Heart right ventricle (tissue), 16 donors: ENCODE measurements around the gene ERGIC3. TPM values are rescaled to one million over a fixed set of nuclear protein-coding genes. Genes with fewer than 3 reads are reported as not detected.

Experiments used
- ATAC-seq, 8 donors: fragments of 200-7000 bp; cut with Tn5 transposase; one replicate each; pipeline ENCODE4 v1.9.1; 2020; ENCODE audit warnings: mild to moderate bottlenecking in 8 of 8, moderate library complexity in 8 of 8, moderate number of reproducible peaks in 1 of 8
- DNase-seq, 2 donors: peaks; one replicate each; pipeline ENCODE4 v3.0.0-alpha.2; 2020
- H3K27ac ChIP-seq, 10 donors: fragments of 200-600 bp; sonication (generic) in 2 of 10; one replicate each; pipeline versions ENCODE4 v1.5.0 to v1.8.0; 2020 to 2022; ENCODE audit warnings: mild to moderate bottlenecking in 3 of 10
- H3K27me3 ChIP-seq, 7 donors: fragments of 200-600 bp; one replicate each; pipeline ENCODE4 v1.8.0; 2021 to 2022; ENCODE audit warnings: mild to moderate bottlenecking in 2 of 7
- H3K36me3 ChIP-seq, 9 donors: fragments of 200-600 bp; sonication (generic) in 1 of 9; one replicate each; pipeline versions ENCODE4 v1.5.0 to v1.8.0; 2020 to 2022; ENCODE audit warnings: mild to moderate bottlenecking in 2 of 9
- H3K4me1 ChIP-seq, 9 donors: fragments of 200-600 bp; sonication (generic) in 1 of 9; one replicate each; pipeline versions ENCODE4 v1.5.0 to v1.8.0; 2020 to 2022; ENCODE audit warnings: mild to moderate bottlenecking in 4 of 9
- H3K4me3 ChIP-seq, 10 donors: fragments of 200-600 bp; sonication (generic) in 2 of 10; one replicate each; pipeline versions ENCODE4 v1.5.0 to v1.8.0; 2020 to 2022; ENCODE audit warnings: mild to moderate bottlenecking in 7 of 10, moderate library complexity in 2 of 10
- H3K9me3 ChIP-seq, 11 donors: fragments of 200-600 bp in 10 of 11; sonication (generic) in 2 of 11; one replicate each; pipeline versions ENCODE4 v1.5.0 to v1.8.0; 2013 to 2022; ENCODE audit warnings: mild to moderate bottlenecking in 2 of 11, control low read depth in 1 of 11, moderate library complexity in 1 of 11
- CTCF ChIP-seq, 9 donors: fragments of 200-600 bp; sonication (generic) in 2 of 9; IDR thresholded peaks; one replicate each; pipeline versions ENCODE4 v1.5.0 to v1.8.0; 2021 to 2022; ENCODE audit warnings: antibody characterized with exemption in 9 of 9, mild to moderate bottlenecking in 5 of 9, moderate library complexity in 1 of 9
- WGBS, 2 donors: extraction: QIAGEN DNeasy Blood & Tissue Kit; methylation state at CpG; one replicate each; pipeline ENCODE4 v1.1.7; 2013; ENCODE audit warnings: inconsistent platforms in 1 of 2; 5-methylcytosine and 5-hydroxymethylcytosine counted together
- intact Hi-C, 10 donors: fragments of 100-400 bp; cut with DNase I; formaldehyde crosslinking; loops; one replicate each; pipeline versions ENCODE4 v1.11.1 to v1.14.2; 2022
- polyA plus RNA-seq, 2 donors: library from polyadenylated mRNA; stranded (reverse); fragments of 200-250 nt; gene quantifications; one replicate each; pipeline ENCODE4 v1.2.3, GENCODE V29; 2013
- total RNA-seq, 10 donors: library from RNA; stranded (reverse); fragmentation: NEBNext Ultra II Directional in 3 of 10; extraction: Animal tissue kit (Norgen Biotek cat#: 25700) in 3 of 10; gene quantifications; one replicate each; pipeline versions ENCODE4 v1.2.1 to v1.2.4, GENCODE V29; 2021 to 2023
- donor health status: Arrhythmogenic right ventricular cardiomyopathy.
- donor health status: ischemic (EF 13 %, LVEDD 7.1; RV severe dilation, severe dysfunction).
- donor health status: healthy with polysubstance abuse.
- donor health status: DM: no; HTN: yes; CAD: no.
- donor health status: DM: no; HTN: no; CAD: no.
- donor health status: ischemic (EF 25% LVEDD 6.9; RV normal size, moderate dysfunction).
- donor health status: ischemic (EF 25% LVEDD 5.7; RV mildly dilated, moderate dysfunction).
- donor health status: healthy.
- donor health status: DM: yes; HTN: yes; CAD: no.
- donor health status: Ischemic cardiomyopathy.
- donor health status: ischemic (EF 35%, LVEDD 5.7; RV mildly dilated, moderate dysfunction).
- donor health status: nonischemic (EF 11% LVEDD 7.7; RV severe dilation, severe dysfunction).
- donor health status: DM: yes; HTN: yes; CAD: no.
- donor health status: PGD.
- donor health status: ischemic (EF 29% LVEDD 5.4; RV normal size, mild dysfunction).
- donor health status: nonischemic (EF 23%, LVEDD 6.1; RV moderate dilation, normal function).

The ERGIC3 gene
- total and polyA plus RNA-seq, 12 donors: 40.9 to 143 (median 103) TPM

GRCh38 chr20:35600176-35600992 is 58.5 kb downstream of the ERGIC3 start:
- Histone ChIP-seq H3K4me1 (peaks cover 0 to 18% (median 17%) of the 10 kb centered on the region in 9 donors), H3K27ac (no peak overlapping the region), H3K27me3 (peaks cover 0 to 35% (median 21%) of the 10 kb centered on the region in 7 donors), H3K36me3 (no peaks in the 10 kb centered on the region), H3K4me3 (peak overlapping the region; percentile 32 to 58 (median 50)), H3K9me3 (no peaks in the 10 kb centered on the region)
- intact Hi-C loops: loop anchor here in 1 of 10 donors (10.0 kb wide), 1 partner anchor 284 kb away; no protein-coding TSS in a partner anchor
- 30 to 32% methylated on average over 34 of the region's 34 CpGs for WGBS, 2 donors
- no peak for TF ChIP-seq CTCF (IDR thresholded peaks at IDR 0.05)
- ATAC-seq (no peak), DNase-seq (no peak)

- H3K9me3 ChIP-seq: no peaks in the 10 kb centered on the region
- ATAC-seq (peak; percentile 77 to 90 (median 88)), DNase-seq (peak; percentile 66 to 80)
- TF ChIP-seq CTCF (IDR thresholded peaks at IDR 0.05): peak in 8 of 9 donors; percentile 36 to 80 (median 56)
- peaks cover 0 to 35% (median 21%) of the 10 kb centered on the region in 7 donors for H3K27me3 ChIP-seq
- no peaks in the 10 kb centered on the region for H3K36me3 ChIP-seq
- peaks cover 0 to 18% (median 17%) of the 10 kb centered on the region in 9 donors for H3K4me1 ChIP-seq
- intact Hi-C loops: loop anchor here in 1 of 10 donors (10.0 kb wide), 1 partner anchor 284 kb away; no protein-coding TSS in a partner anchor
- H3K4me3 ChIP-seq: peak overlapping the region; percentile 32 to 58 (median 50)
- H3K27ac ChIP-seq: no peak overlapping the region
- WGBS, 2 donors: 1% methylated on average over 99 to 103 of the region's 103 CpGs
Observed at GRCh38 chr20:35600993-35601973, 59.4 kb downstream of the ERGIC3 start.

GRCh38 chr20:35601990-35602389 is 60.1 kb downstream of the ERGIC3 start:
- Histone ChIP-seq H3K36me3 (no peaks in the 10 kb centered on the region), H3K27ac (no peak overlapping the region), H3K9me3 (no peaks in the 10 kb centered on the region), H3K27me3 (peaks cover 0 to 35% (median 21%) of the 10 kb centered on the region in 7 donors), H3K4me3 (peak overlapping the region; percentile 14 to 58 (median 50)), H3K4me1 (peaks cover 0 to 18% (median 17%) of the 10 kb centered on the region in 9 donors)
- intact Hi-C loops: loop anchor here in 1 of 10 donors (10.0 kb wide), 1 partner anchor 283 kb away; no protein-coding TSS in a partner anchor
- ATAC-seq: peak in 1 of 8 donors; percentile 9
- DNase-seq: no peak
- no peak for TF ChIP-seq CTCF (IDR thresholded peaks at IDR 0.05)
- WGBS, 2 donors: 24 to 33% methylated on average over 28 to 30 of the region's 30 CpGs
